Endothelial cell (in vitro differentiated cells): ENCODE data around the gene LRBA. TPM values are rescaled to one million over a fixed set of nuclear protein-coding genes. Genes with fewer than 3 reads are reported as not detected.

Experiments used
- DNase-seq: peaks from one replicate; pipeline ENCODE4 v3.0.0; 2021; ENCODE audit warnings: low spot score
- H3K27ac Mint-ChIP-seq: one replicate; pipeline ENCODE4 v1.8.0; 2021; ENCODE audit warnings: mixed read lengths, inconsistent platforms; ENCODE audit not compliant: unreplicated experiment
- H3K27me3 Mint-ChIP-seq: one replicate; pipeline ENCODE4 v1.8.0; 2021; ENCODE audit warnings: mild to moderate bottlenecking, moderate library complexity, mixed read lengths, inconsistent platforms; ENCODE audit not compliant: unreplicated experiment
- H3K36me3 Mint-ChIP-seq: one replicate; pipeline ENCODE4 v1.8.0; 2021; ENCODE audit warnings: mild to moderate bottlenecking, low read depth, mixed read lengths, inconsistent platforms; ENCODE audit not compliant: unreplicated experiment
- H3K4me1 Mint-ChIP-seq: one replicate; pipeline ENCODE4 v1.8.0; 2021; ENCODE audit warnings: mild to moderate bottlenecking, mixed read lengths, inconsistent platforms; ENCODE audit not compliant: unreplicated experiment
- H3K4me3 Mint-ChIP-seq: one replicate; pipeline ENCODE4 v1.8.0; 2021; ENCODE audit warnings: mild to moderate bottlenecking, mixed read lengths, inconsistent platforms; ENCODE audit not compliant: unreplicated experiment
- H3K9me3 Mint-ChIP-seq: one replicate; pipeline ENCODE4 v1.8.0; 2021; ENCODE audit warnings: mixed read lengths, inconsistent platforms; ENCODE audit not compliant: unreplicated experiment
- CTCF ChIP-seq: fragments of 200-600 bp; sonication (generic); IDR thresholded peaks from one replicate; pipeline ENCODE4 v1.5.0; 2021; ENCODE audit warnings: antibody characterized with exemption; ENCODE audit not compliant: unreplicated experiment
- total RNA-seq: library from RNA; stranded (reverse); fragmentation: NEBNext Ultra II Directional; extraction: Animal tissue kit (Norgen Biotek cat#: 25700); gene quantifications from one replicate; pipeline ENCODE4 v1.2.1, GENCODE V29; 2021; ENCODE audit not compliant: unreplicated experiment

The LRBA gene
- total RNA-seq, 1 donor from 2014 or later = 44.3 TPM

- Mint-ChIP-seq H3K4me3 (no peak overlapping the region), H3K36me3 (no peaks in the 10 kb centered on the region), H3K27me3 (no peaks in the 10 kb centered on the region), H3K4me1 (no peaks in the 10 kb centered on the region), H3K27ac (no peak overlapping the region), H3K9me3 (no peaks in the 10 kb centered on the region)
- TF ChIP-seq CTCF = no peak
- no peak for DNase-seq
These were observed 24.6 kb upstream of the LRBA start for GRCh38 chr4:151039733-151040132.

- Mint-ChIP-seq H3K36me3 (no peaks in the 10 kb centered on the region), H3K4me3 (no peak overlapping the region), H3K9me3 (no peaks in the 10 kb centered on the region), H3K27me3 (no peaks in the 10 kb centered on the region), H3K4me1 (no peaks in the 10 kb centered on the region), H3K27ac (no peak overlapping the region)
- TF ChIP-seq CTCF = no peak
- DNase-seq = no peak
These were observed 23.5 kb upstream of the LRBA start for GRCh38 chr4:151038452-151039157.

- Mint-ChIP-seq H3K4me1 (peaks cover 10% of the 10 kb centered on the region), H3K36me3 (no peaks in the 10 kb centered on the region), H3K27ac (no peak overlapping the region), H3K4me3 (no peak overlapping the region), H3K9me3 (no peaks in the 10 kb centered on the region), H3K27me3 (no peaks in the 10 kb centered on the region)
- no peak for DNase-seq
- TF ChIP-seq CTCF = no peak
These were observed 20.8 kb upstream of the LRBA start for GRCh38 chr4:151035911-151036310.

- Mint-ChIP-seq H3K4me1 (peaks cover 10% of the 10 kb centered on the region), H3K4me3 (no peak overlapping the region), H3K27ac (no peak overlapping the region), H3K27me3 (no peaks in the 10 kb centered on the region), H3K36me3 (no peaks in the 10 kb centered on the region), H3K9me3 (no peaks in the 10 kb centered on the region)
- no peak for DNase-seq
- no peak for TF ChIP-seq CTCF
These were observed 20.2 kb upstream of the LRBA start for GRCh38 chr4:151035328-151035727.

GRCh38 chr4:151034829-151035228, 19.7 kb upstream of the LRBA start:
- Mint-ChIP-seq H3K4me3 (no peak overlapping the region), H3K9me3 (no peaks in the 10 kb centered on the region), H3K27me3 (no peaks in the 10 kb centered on the region), H3K4me1 (peaks cover 10% of the 10 kb centered on the region), H3K36me3 (no peaks in the 10 kb centered on the region), H3K27ac (no peak overlapping the region)
- no peak for TF ChIP-seq CTCF
- no peak for DNase-seq
